ENCODE measurements around the gene PARL.

Gene PARL

DNA sequence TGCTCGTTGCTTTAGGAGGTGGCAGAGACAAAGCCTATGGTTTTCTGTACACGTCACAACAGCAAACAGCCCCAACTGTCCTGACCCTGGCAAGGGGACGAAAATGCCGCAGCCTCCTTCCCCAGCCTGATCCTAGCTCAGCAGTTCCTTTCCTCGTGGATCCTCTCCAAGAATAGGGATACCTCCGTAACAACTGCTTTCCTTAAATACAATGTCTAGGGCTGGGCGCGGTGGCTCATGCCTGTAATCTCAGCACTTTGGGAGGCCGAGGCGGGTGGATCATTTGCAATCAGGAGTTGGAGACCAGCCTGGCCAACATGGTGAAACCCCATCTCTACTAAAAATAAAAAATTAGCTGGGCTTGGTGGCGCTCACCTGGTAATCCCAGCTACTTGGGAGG, 76.3 kb downstream of the PARL start:
- no peak for TF ChIP-seq FOXP2 (optimal IDR thresholded peaks at IDR 0.05; ENCODE audit: control extremely low read depth, extremely low read length, insufficient read depth)
- TF ChIP-seq POLR2AphosphoS5 (IDR thresholded peaks at IDR 0.05; ENCODE audit: borderline replicate concordance, low read depth, low read length): no peak
- no peak for TF ChIP-seq EZH2 (IDR thresholded peaks at IDR 0.05)
- Histone ChIP-seq H3K4me3 (no peak overlapping the region), H3K9me3 (ENCODE audit: low read depth, low read length) (no peaks in the 10 kb centered on the region), H3K36me3 (ENCODE audit: insufficient read depth, low read length) (peaks cover 89% of the 10 kb centered on the region), H3K27ac (no peak overlapping the region), H3K9ac (ENCODE audit: insufficient read length) (no peak overlapping the region)
- no peak for DNase-seq (ENCODE audit: low read depth, low spot score)

DNA sequence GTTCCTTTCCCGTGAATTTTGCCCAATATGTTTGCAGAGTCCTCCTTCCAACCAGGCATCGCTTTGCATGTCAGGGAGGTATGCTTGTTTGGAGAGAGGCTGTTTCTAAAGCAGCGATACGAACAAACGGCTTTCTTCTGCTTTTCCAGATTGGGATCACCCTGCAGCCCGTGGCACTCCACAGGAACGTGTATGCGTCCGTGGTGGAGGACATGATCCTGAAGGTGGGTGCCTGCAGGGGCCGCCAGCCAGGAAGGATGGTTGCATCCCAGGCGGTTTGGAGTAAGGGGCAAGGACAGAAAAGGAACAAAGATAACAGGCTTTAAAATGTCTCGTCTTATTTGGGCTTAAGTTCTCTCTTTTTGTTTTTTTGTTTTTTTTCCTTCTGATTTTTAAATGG, 76.8 kb downstream of the PARL start:
- Histone ChIP-seq H3K9me3 (ENCODE audit: low read depth, low read length) (no peaks in the 10 kb centered on the region), H3K27ac (no peak overlapping the region), H3K9ac (ENCODE audit: insufficient read length) (no peak overlapping the region), H3K4me3 (no peak overlapping the region), H3K36me3 (ENCODE audit: insufficient read depth, low read length) (peaks cover 93% of the 10 kb centered on the region)
- no peak for DNase-seq (ENCODE audit: low read depth, low spot score)
- TF ChIP-seq EZH2 (IDR thresholded peaks at IDR 0.05) (no peak), POLR2AphosphoS5 (IDR thresholded peaks at IDR 0.05; ENCODE audit: borderline replicate concordance, low read depth, low read length) (no peak), FOXP2 (optimal IDR thresholded peaks at IDR 0.05; ENCODE audit: control extremely low read depth, extremely low read length, insufficient read depth) (no peak)

- no peak for DNase-seq (ENCODE audit: low read depth, low spot score)
- peaks cover 93% of the 10 kb centered on the region for H3K36me3 ChIP-seq (ENCODE audit: insufficient read depth, low read length)
Measured at GRCh38 chr3:183807209-183807728, 77.4 kb downstream of the PARL start.

DNA sequence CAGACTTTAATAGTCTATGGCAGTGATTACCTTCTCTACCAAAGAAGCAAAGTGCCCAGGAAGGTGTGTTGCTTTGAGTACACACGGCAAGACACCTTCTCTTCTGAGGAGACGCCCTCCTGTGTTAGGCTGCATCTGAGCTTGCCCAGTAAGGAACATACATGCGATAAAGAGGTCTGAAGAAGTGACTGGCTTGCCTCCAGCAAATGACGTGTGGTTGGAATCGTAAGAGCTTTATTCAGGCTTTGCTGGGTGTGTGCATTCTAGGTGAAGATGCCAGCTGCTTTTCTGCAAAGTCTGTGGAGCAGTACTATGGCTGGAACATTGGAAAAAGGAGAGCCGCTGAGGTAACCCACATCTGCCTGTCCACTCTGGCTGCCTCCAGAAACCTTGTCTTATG, 81.7 kb downstream of the PARL start:
- no peak overlapping the region for H3K9ac ChIP-seq (ENCODE audit: insufficient read length)
- H3K36me3 ChIP-seq (ENCODE audit: insufficient read depth, low read length): peaks cover 95% of the 10 kb centered on the region
- no peak overlapping the region for H3K4me3 ChIP-seq
- H3K27ac ChIP-seq: no peak overlapping the region
- TF ChIP-seq EZH2 (IDR thresholded peaks at IDR 0.05): no peak
- H3K9me3 ChIP-seq (ENCODE audit: low read depth, low read length): no peaks in the 10 kb centered on the region
- DNase-seq (ENCODE audit: low read depth, low spot score): no peak

More at GRCh38 chr3:183807209-183807728, 77.4 kb downstream of the PARL start:
- no peaks in the 10 kb centered on the region for H3K9me3 ChIP-seq (ENCODE audit: low read depth, low read length)
- no peak overlapping the region for H3K27ac ChIP-seq
- no peak overlapping the region for H3K9ac ChIP-seq (ENCODE audit: insufficient read length)
- no peak overlapping the region for H3K4me3 ChIP-seq
- no peak for TF ChIP-seq EZH2 (IDR thresholded peaks at IDR 0.05)
- TF ChIP-seq FOXP2 (optimal IDR thresholded peaks at IDR 0.05; ENCODE audit: control extremely low read depth, extremely low read length, insufficient read depth): no peak
- no peak for TF ChIP-seq POLR2AphosphoS5 (IDR thresholded peaks at IDR 0.05; ENCODE audit: borderline replicate concordance, low read depth, low read length)

- Histone ChIP-seq H3K9ac (ENCODE audit: insufficient read length) (no peak overlapping the region), H3K27ac (no peak overlapping the region), H3K4me3 (no peak overlapping the region), H3K36me3 (ENCODE audit: insufficient read depth, low read length) (peaks cover 90% of the 10 kb centered on the region), H3K9me3 (ENCODE audit: low read depth, low read length) (no peaks in the 10 kb centered on the region)
- no peak for DNase-seq (ENCODE audit: low read depth, low spot score)
- TF ChIP-seq POLR2AphosphoS5 (IDR thresholded peaks at IDR 0.05; ENCODE audit: borderline replicate concordance, low read depth, low read length) (no peak), FOXP2 (optimal IDR thresholded peaks at IDR 0.05; ENCODE audit: control extremely low read depth, extremely low read length, insufficient read depth) (no peak), EZH2 (IDR thresholded peaks at IDR 0.05) (no peak)
Measured at GRCh38 chr3:183801601-183802000, 83.1 kb downstream of the PARL start.

- H3K9ac ChIP-seq (ENCODE audit: insufficient read length): no peak overlapping the region
- TF ChIP-seq FOXP2 (optimal IDR thresholded peaks at IDR 0.05; ENCODE audit: control extremely low read depth, extremely low read length, insufficient read depth) (no peak), POLR2AphosphoS5 (IDR thresholded peaks at IDR 0.05; ENCODE audit: borderline replicate concordance, low read depth, low read length) (no peak), EZH2 (IDR thresholded peaks at IDR 0.05) (no peak)
- no peak for DNase-seq (ENCODE audit: low read depth, low spot score)
- no peak overlapping the region for H3K4me3 ChIP-seq
- H3K36me3 ChIP-seq (ENCODE audit: insufficient read depth, low read length): peaks cover 85% of the 10 kb centered on the region
- no peak overlapping the region for H3K27ac ChIP-seq
- no peaks in the 10 kb centered on the region for H3K9me3 ChIP-seq (ENCODE audit: low read depth, low read length)
Measured at GRCh38 chr3:183800243-183800863, 84.3 kb downstream of the PARL start.

DNA sequence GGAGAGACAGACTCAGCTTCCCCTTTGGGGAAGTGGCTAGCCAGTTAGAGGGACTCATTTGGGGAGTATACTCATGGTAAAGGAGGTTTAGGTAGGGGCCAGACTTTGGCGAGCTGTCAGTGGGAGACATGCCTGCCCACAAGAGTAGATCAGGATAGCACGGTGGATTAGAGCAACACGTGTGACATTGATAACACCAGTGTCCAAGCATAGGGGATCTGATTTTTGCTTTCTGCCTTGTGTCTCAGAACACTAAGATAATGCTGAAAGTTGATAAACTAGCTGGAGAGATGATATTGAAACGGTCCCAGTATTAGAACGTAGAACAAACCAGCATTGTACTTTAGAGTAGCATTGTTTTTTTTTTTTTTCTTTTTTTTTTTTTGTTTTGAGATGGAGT, 85.2 kb downstream of the PARL start:
- H3K27ac ChIP-seq: no peak overlapping the region
- H3K36me3 ChIP-seq (ENCODE audit: insufficient read depth, low read length): peaks cover 80% of the 10 kb centered on the region
- no peak for TF ChIP-seq EZH2 (IDR thresholded peaks at IDR 0.05)
- no peak for TF ChIP-seq POLR2AphosphoS5 (IDR thresholded peaks at IDR 0.05; ENCODE audit: borderline replicate concordance, low read depth, low read length)
- no peak for TF ChIP-seq FOXP2 (optimal IDR thresholded peaks at IDR 0.05; ENCODE audit: control extremely low read depth, extremely low read length, insufficient read depth)
- H3K9ac ChIP-seq (ENCODE audit: insufficient read length): no peak overlapping the region
- no peaks in the 10 kb centered on the region for H3K9me3 ChIP-seq (ENCODE audit: low read depth, low read length)
- DNase-seq (ENCODE audit: low read depth, low spot score): no peak
- no peak overlapping the region for H3K4me3 ChIP-seq

- Histone ChIP-seq H3K4me3 (no peak overlapping the region), H3K9ac (ENCODE audit: insufficient read length) (no peak overlapping the region), H3K36me3 (ENCODE audit: insufficient read depth, low read length) (peaks cover 80% of the 10 kb centered on the region), H3K9me3 (ENCODE audit: low read depth, low read length) (no peaks in the 10 kb centered on the region), H3K27ac (no peak overlapping the region)
- DNase-seq (ENCODE audit: low read depth, low spot score): no peak
- no peak for TF ChIP-seq EZH2 (IDR thresholded peaks at IDR 0.05)
- no peak for TF ChIP-seq FOXP2 (optimal IDR thresholded peaks at IDR 0.05; ENCODE audit: control extremely low read depth, extremely low read length, insufficient read depth)
- TF ChIP-seq POLR2AphosphoS5 (IDR thresholded peaks at IDR 0.05; ENCODE audit: borderline replicate concordance, low read depth, low read length): no peak
Measured at GRCh38 chr3:183797996-183798395, 86.7 kb downstream of the PARL start.

- Histone ChIP-seq H3K9me3 (ENCODE audit: low read depth, low read length) (no peaks in the 10 kb centered on the region), H3K27ac (no peak overlapping the region), H3K4me3 (no peak overlapping the region), H3K36me3 (ENCODE audit: insufficient read depth, low read length) (peaks cover 79% of the 10 kb centered on the region), H3K9ac (ENCODE audit: insufficient read length) (no peak overlapping the region)
- no peak for TF ChIP-seq EZH2 (IDR thresholded peaks at IDR 0.05)
- TF ChIP-seq FOXP2 (optimal IDR thresholded peaks at IDR 0.05; ENCODE audit: control extremely low read depth, extremely low read length, insufficient read depth): no peak
- no peak for TF ChIP-seq POLR2AphosphoS5 (IDR thresholded peaks at IDR 0.05; ENCODE audit: borderline replicate concordance, low read depth, low read length)
- DNase-seq (ENCODE audit: low read depth, low spot score): no peak
Measured at GRCh38 chr3:183796372-183796771, 88.3 kb downstream of the PARL start.
